Chondrocyte (in vitro differentiated cells): ENCODE results near the gene METAP1. TPM values are rescaled to one million over a fixed set of nuclear protein-coding genes. Genes with fewer than 3 reads are reported as not detected.

Source experiments
- DNase-seq: peaks from one replicate; pipeline ENCODE4 v3.0.0; 2021; ENCODE audit warnings: mixed read lengths, low spot score
- H3K27ac Mint-ChIP-seq: one replicate; pipeline ENCODE4 v1.8.0; 2021; ENCODE audit warnings: mild to moderate bottlenecking, moderate library complexity, mixed read lengths; ENCODE audit not compliant: unreplicated experiment
- H3K27me3 Mint-ChIP-seq: 2 replicates; pipeline ENCODE4 v1.8.0; 2021; ENCODE audit warnings: low read depth, mixed read lengths
- H3K36me3 Mint-ChIP-seq: 2 replicates; pipeline ENCODE4 v1.8.0; 2021; ENCODE audit warnings: low read depth, mixed read lengths
- H3K4me1 Mint-ChIP-seq: 2 replicates; pipeline ENCODE4 v1.8.0; 2021; ENCODE audit warnings: low read depth, mild to moderate bottlenecking, mixed read lengths
- H3K4me3 Mint-ChIP-seq: one replicate; pipeline ENCODE4 v1.8.0; 2021; ENCODE audit warnings: mild to moderate bottlenecking, moderate library complexity, mixed read lengths; ENCODE audit not compliant: unreplicated experiment
- H3K9me3 Mint-ChIP-seq: 2 replicates; pipeline ENCODE4 v1.8.0; 2021; ENCODE audit warnings: low read depth, mixed read lengths
- CTCF ChIP-seq: fragments of 200-600 bp; sonication (generic); IDR thresholded peaks from 2 replicates; pipeline ENCODE4 v1.5.0; 2021; ENCODE audit warnings: antibody characterized with exemption, mild to moderate bottlenecking, moderate library complexity
- long read RNA-seq: library from polyadenylated mRNA; stranded (forward); transcript quantifications from one replicate; pipeline ENCODE4 v2.0.0, GENCODE V29; 2021
- total RNA-seq: library from RNA; stranded (reverse); gene quantifications from 3 replicates; pipeline ENCODE4 v1.2.1, GENCODE V29; 2021

METAP1 gene
- total RNA-seq = 32.3 to 35.2 TPM (median 34.0 TPM) in 3 replicates
- long read RNA-seq, transcript METAP1-201 (11 exons, 2,791 nt) = major isoform, 37 of 46 reads
- long read RNA-seq, partial matches to known transcripts = 0 of 46 reads
- long read RNA-seq, other reads (novel, unspliced or antisense) = 9 of 46 reads

GRCh38 chr4:98995183-98996055 is at the start of gene METAP1:
Gene METAP1 (plus strand): TSS chr4:98995721. CDS start chr4:98995754, 33 bp downstream.
- Mint-ChIP-seq H3K9me3 (no peaks in the 10 kb centered on the region), H3K27ac (peak within 1 kb of the TSS; percentile 96), H3K4me1 (peaks cover 22% of the 10 kb centered on the region), H3K4me3 (peak within 1 kb of the TSS; percentile 81), H3K27me3 (no peaks in the 10 kb centered on the region), H3K36me3 (no peaks in the 10 kb centered on the region)
- peak; percentile 96 for DNase-seq
- TF ChIP-seq CTCF = peak; percentile 79

GRCh38 chr4:98946359-98946758 is 49.2 kb upstream of the METAP1 start:
- H3K9me3 Mint-ChIP-seq = peaks cover 3% of the 10 kb centered on the region
- DNase-seq = no peak
- no peak overlapping the region for H3K4me3 Mint-ChIP-seq
- peak overlapping the region; percentile 59 for H3K27ac Mint-ChIP-seq
- H3K27me3 Mint-ChIP-seq = no peaks in the 10 kb centered on the region
- no peak for TF ChIP-seq CTCF
- no peaks in the 10 kb centered on the region for H3K36me3 Mint-ChIP-seq
- H3K4me1 Mint-ChIP-seq = peaks cover 15% of the 10 kb centered on the region

- H3K27me3 Mint-ChIP-seq = no peaks in the 10 kb centered on the region
- peaks cover 6% of the 10 kb centered on the region for H3K4me1 Mint-ChIP-seq
- H3K36me3 Mint-ChIP-seq = no peaks in the 10 kb centered on the region
- H3K9me3 Mint-ChIP-seq = peaks cover 3% of the 10 kb centered on the region
- H3K4me3 Mint-ChIP-seq = no peak overlapping the region
- TF ChIP-seq CTCF = no peak
- no peak overlapping the region for H3K27ac Mint-ChIP-seq
- DNase-seq = no peak
Measured at GRCh38 chr4:98950925-98951324, 44.6 kb upstream of the METAP1 start.

- H3K36me3 Mint-ChIP-seq = no peaks in the 10 kb centered on the region
- no peak overlapping the region for H3K27ac Mint-ChIP-seq
- H3K4me1 Mint-ChIP-seq = no peaks in the 10 kb centered on the region
- no peaks in the 10 kb centered on the region for H3K27me3 Mint-ChIP-seq
- H3K4me3 Mint-ChIP-seq = no peak overlapping the region
- H3K9me3 Mint-ChIP-seq = no peaks in the 10 kb centered on the region
- no peak for DNase-seq
- no peak for TF ChIP-seq CTCF
Measured at GRCh38 chr4:98951710-98952109, 43.8 kb upstream of the METAP1 start.

GRCh38 chr4:98955229-98955628 is 40.3 kb upstream of the METAP1 start:
- TF ChIP-seq CTCF = no peak
- Mint-ChIP-seq H3K4me1 (no peaks in the 10 kb centered on the region), H3K27me3 (no peaks in the 10 kb centered on the region), H3K27ac (no peak overlapping the region), H3K4me3 (no peak overlapping the region), H3K9me3 (no peaks in the 10 kb centered on the region), H3K36me3 (no peaks in the 10 kb centered on the region)
- DNase-seq = no peak
